Mesenchymal stem cell (in vitro differentiated cells and primary cell): ENCODE data around the gene SLC25A23.
"Not testable (repeated sequence)": the region's sequence is repeated elsewhere in the genome, so short reads cannot be mapped to it uniquely, and the experiment has no call there.

Source experiments
- DNase-seq: peaks from one replicate; pipeline ENCODE4 v3.0.0-alpha.2; 2013
- H2AFZ ChIP-seq: one replicate; pipeline ENCODE4 v1.6.1; 2013; ENCODE audit warnings: low read depth, mild to moderate bottlenecking, control low read depth, inconsistent platforms, low read length, moderate library complexity
- H2AK5ac ChIP-seq: 2 replicates; pipeline ENCODE4 v1.6.1; 2013; ENCODE audit warnings: low read length, moderate library complexity, mild to moderate bottlenecking, inconsistent platforms; ENCODE audit not compliant: severe bottlenecking
- H2BK120ac ChIP-seq: one replicate; pipeline ENCODE4 v1.6.1; 2013; ENCODE audit warnings: low read depth, mild to moderate bottlenecking, inconsistent platforms, low read length, moderate library complexity
- H2BK12ac ChIP-seq, 2 experiments: one replicate each; pipeline ENCODE4 v1.6.1; 2013; ENCODE audit warnings: inconsistent platforms in 2 of 2, low read length in 2 of 2, mild to moderate bottlenecking in 2 of 2, moderate library complexity in 2 of 2, control low read depth in 1 of 2
- H2BK15ac ChIP-seq: one replicate; pipeline ENCODE4 v1.6.1; 2013; ENCODE audit warnings: mild to moderate bottlenecking, low read depth, inconsistent platforms; ENCODE audit not compliant: poor library complexity, severe bottlenecking
- H2BK5ac ChIP-seq: 2 replicates; pipeline ENCODE4 v1.6.1; 2013; ENCODE audit warnings: low read depth, mild to moderate bottlenecking, low read length, control low read depth, inconsistent platforms; ENCODE audit not compliant: poor library complexity, severe bottlenecking
- H3K14ac ChIP-seq, 2 experiments: one replicate each; pipeline ENCODE4 v1.6.1; 2013; ENCODE audit warnings: inconsistent platforms in 2 of 2, low read length in 2 of 2, control low read depth in 1 of 2, mild to moderate bottlenecking in 1 of 2, moderate library complexity in 1 of 2
- H3K18ac ChIP-seq, 2 experiments: one replicate each; pipeline ENCODE4 v1.6.1; 2013; ENCODE audit warnings: inconsistent platforms in 2 of 2, low read length in 2 of 2, control low read depth in 1 of 2, low read depth in 1 of 2, mild to moderate bottlenecking in 1 of 2
- H3K23ac ChIP-seq, 2 experiments: one replicate each; pipeline ENCODE4 v1.6.1; 2013; ENCODE audit warnings: inconsistent platforms in 2 of 2, low read length in 2 of 2, mild to moderate bottlenecking in 2 of 2, moderate library complexity in 2 of 2, control low read depth in 1 of 2
- H3K27ac ChIP-seq: 2 replicates; pipeline ENCODE4 v1.5.1; 2013; ENCODE audit warnings: mild to moderate bottlenecking, moderate library complexity, low read length, control low read depth, inconsistent platforms; ENCODE audit not compliant: poor library complexity, severe bottlenecking
- H3K27me3 ChIP-seq, 2 experiments: 2 replicates each; pipeline versions ENCODE4 v1.6.1 to v1.7.0; 2013; ENCODE audit warnings: low read length in 2 of 2, mild to moderate bottlenecking in 2 of 2, moderate library complexity in 2 of 2, control low read depth in 1 of 2, inconsistent platforms in 1 of 2; ENCODE audit not compliant: control insufficient read depth in 1 of 2, insufficient read depth in 1 of 2
- H3K36me3 ChIP-seq, 2 experiments: 2 replicates each; pipeline versions ENCODE4 v1.6.1 to v1.7.0; 2013; ENCODE audit warnings: low read length in 2 of 2, control low read depth in 1 of 2, inconsistent platforms in 1 of 2, low read depth in 1 of 2, mild to moderate bottlenecking in 1 of 2; ENCODE audit not compliant: insufficient read depth in 2 of 2, control insufficient read depth in 1 of 2
- H3K4ac ChIP-seq, 2 experiments: one replicate each; pipeline ENCODE4 v1.6.1; 2013; ENCODE audit warnings: inconsistent platforms in 2 of 2, low read length in 2 of 2, mild to moderate bottlenecking in 2 of 2, moderate library complexity in 2 of 2, control low read depth in 1 of 2, low read depth in 1 of 2
- H3K4me1 ChIP-seq: 2 replicates; pipeline ENCODE4 v1.6.1; 2013; ENCODE audit warnings: low read depth, low read length, control low read depth; ENCODE audit not compliant: control insufficient read depth, insufficient read depth
- H3K4me2 ChIP-seq: 2 replicates; pipeline ENCODE4 v1.6.1; 2013; ENCODE audit warnings: low read length, mild to moderate bottlenecking, inconsistent platforms; ENCODE audit not compliant: poor library complexity, severe bottlenecking
- H3K4me3 ChIP-seq, 2 experiments: 2 replicates each; pipeline versions ENCODE4 v1.5.1 to v1.7.0; 2013; ENCODE audit warnings: low read length in 2 of 2, mild to moderate bottlenecking in 2 of 2, control low read depth in 1 of 2, low read depth in 1 of 2; ENCODE audit not compliant: insufficient read depth in 1 of 2
- H3K79me1 ChIP-seq: replicated peaks from 2 replicates; pipeline ENCODE4 v1.6.1; 2013; ENCODE audit warnings: mild to moderate bottlenecking, control low read depth, low read length, inconsistent platforms; ENCODE audit not compliant: poor library complexity, severe bottlenecking
- H3K9ac ChIP-seq: 2 replicates; pipeline ENCODE4 v1.7.0; 2013; ENCODE audit warnings: mild to moderate bottlenecking, low read length, moderate library complexity
- H3K9me3 ChIP-seq: 2 replicates; pipeline ENCODE4 v1.7.0; 2013; ENCODE audit warnings: mild to moderate bottlenecking, low read length; ENCODE audit not compliant: control insufficient read depth
- H4K8ac ChIP-seq: one replicate; pipeline ENCODE4 v1.6.1; 2013; ENCODE audit warnings: inconsistent platforms, mild to moderate bottlenecking, low read length, moderate library complexity
- H4K91ac ChIP-seq: one replicate; pipeline ENCODE4 v1.6.1; 2013; ENCODE audit warnings: mild to moderate bottlenecking, low read length, inconsistent platforms
- WGBS: methylation state at CpG from one replicate; pipeline ENCODE4 v1.1.7; 2013; ENCODE audit warnings: mixed read lengths; 5-methylcytosine and 5-hydroxymethylcytosine counted together

Gene SLC25A23

DNA sequence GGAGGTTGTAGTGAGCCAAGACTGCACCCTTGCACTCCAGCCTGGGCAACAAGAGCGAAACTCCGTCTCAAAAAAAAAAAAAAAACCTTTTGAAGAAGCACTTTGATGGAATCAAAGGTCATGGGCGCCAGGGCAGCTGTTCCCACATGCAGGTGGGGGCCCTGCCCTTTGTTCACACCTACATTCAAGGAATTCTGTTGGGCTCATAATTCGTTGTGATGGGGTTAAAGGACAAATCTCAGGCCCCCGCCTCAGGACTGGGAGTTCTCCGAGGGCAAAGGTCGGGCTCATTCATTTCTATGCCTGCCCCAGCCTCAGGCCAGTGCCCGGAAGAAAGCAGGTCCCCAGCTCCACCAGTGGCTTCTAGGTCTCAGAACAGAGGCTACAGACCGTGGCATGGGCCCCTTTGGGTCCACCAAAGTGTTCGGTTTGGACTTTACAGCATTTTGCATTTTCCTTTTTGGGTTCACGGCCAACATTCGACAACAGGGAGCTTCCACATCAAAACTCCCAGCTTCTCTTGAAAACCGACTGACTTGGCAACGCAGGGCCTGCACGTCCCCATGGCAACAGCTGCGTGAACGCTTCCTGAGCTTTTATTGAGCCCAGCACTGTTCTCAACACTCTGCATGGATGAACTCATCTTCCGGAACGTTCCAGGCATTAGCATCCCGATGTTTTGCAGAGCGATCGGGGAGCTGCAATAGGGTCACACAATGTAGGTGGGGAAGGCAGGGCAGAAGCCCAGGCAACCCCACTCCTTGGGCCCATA is 56.6 kb downstream of the SLC25A23 start:
- DNase-seq = no peak

DNA sequence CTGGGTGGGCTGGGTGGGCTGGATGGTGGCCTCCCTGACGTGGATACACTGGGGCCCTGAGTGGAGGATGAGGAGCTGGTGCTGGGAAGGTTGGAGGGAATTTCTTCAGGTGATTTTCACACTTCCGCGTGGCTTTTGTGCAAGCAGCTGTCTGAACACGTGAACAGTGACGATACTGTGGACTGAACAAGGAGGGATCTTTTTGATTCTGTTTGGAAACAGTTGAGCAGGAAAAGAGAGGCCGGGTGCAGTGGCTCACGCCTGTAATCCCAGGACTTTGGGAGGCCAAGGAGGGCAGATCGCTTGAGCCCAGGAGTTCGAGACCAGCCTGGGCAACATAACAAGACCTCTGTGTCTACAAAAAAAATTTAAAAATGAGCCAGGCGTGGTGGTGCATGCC is 57.5 kb downstream of the SLC25A23 start:
- no peak overlapping the region for H2BK15ac ChIP-seq
- no peak overlapping the region for H2AK5ac ChIP-seq
- no peak overlapping the region for H3K18ac ChIP-seq
- no peak overlapping the region for H2AFZ ChIP-seq
- no peak overlapping the region for H3K4me2 ChIP-seq
- 83% methylated on average over 10 of the region's 10 CpGs for WGBS
- H3K79me1 ChIP-seq = no peaks in the 10 kb centered on the region
- H2BK120ac ChIP-seq = no peak overlapping the region
- H3K4me3 ChIP-seq = no peak overlapping the region
- H3K23ac ChIP-seq = no peak overlapping the region
- H2BK12ac ChIP-seq = no peak overlapping the region
- DNase-seq = no peak
- no peak overlapping the region for H3K27ac ChIP-seq
- H4K91ac ChIP-seq = no peak overlapping the region
- H3K36me3 ChIP-seq = no peaks in the 10 kb centered on the region
- no peak overlapping the region for H4K8ac ChIP-seq
- no peaks in the 10 kb centered on the region for H3K9me3 ChIP-seq
- H3K27me3 ChIP-seq = no peaks in the 10 kb centered on the region
- no peak overlapping the region for H3K14ac ChIP-seq
- no peak overlapping the region for H2BK5ac ChIP-seq
- no peaks in the 10 kb centered on the region for H3K4me1 ChIP-seq
- no peak overlapping the region for H3K9ac ChIP-seq
- no peak overlapping the region for H3K4ac ChIP-seq

More for the DNA sequence above, 56.6 kb downstream of the SLC25A23 start:
- Histone ChIP-seq H2BK120ac (no peak overlapping the region), H3K36me3 (no peaks in the 10 kb centered on the region), H3K27ac (no peak overlapping the region), H3K4me1 (no peaks in the 10 kb centered on the region), H3K9me3 (no peaks in the 10 kb centered on the region), H3K18ac (no peak overlapping the region), H2BK5ac (no peak overlapping the region), H3K27me3 (no peaks in the 10 kb centered on the region), H3K9ac (peak overlapping the region; percentile 43), H2AFZ (no peak overlapping the region), H4K8ac (no peak overlapping the region), H3K14ac (no peak overlapping the region), H3K4me3 (no peak overlapping the region), H2BK12ac (no peak overlapping the region), H4K91ac (no peak overlapping the region), H2AK5ac (no peak overlapping the region), H3K4ac (no peak overlapping the region), H3K4me2 (no peak overlapping the region), H2BK15ac (no peak overlapping the region), H3K79me1 (no peaks in the 10 kb centered on the region), H3K23ac (no peak overlapping the region)
- 78% methylated on average over 22 of the region's 22 CpGs for WGBS

DNA sequence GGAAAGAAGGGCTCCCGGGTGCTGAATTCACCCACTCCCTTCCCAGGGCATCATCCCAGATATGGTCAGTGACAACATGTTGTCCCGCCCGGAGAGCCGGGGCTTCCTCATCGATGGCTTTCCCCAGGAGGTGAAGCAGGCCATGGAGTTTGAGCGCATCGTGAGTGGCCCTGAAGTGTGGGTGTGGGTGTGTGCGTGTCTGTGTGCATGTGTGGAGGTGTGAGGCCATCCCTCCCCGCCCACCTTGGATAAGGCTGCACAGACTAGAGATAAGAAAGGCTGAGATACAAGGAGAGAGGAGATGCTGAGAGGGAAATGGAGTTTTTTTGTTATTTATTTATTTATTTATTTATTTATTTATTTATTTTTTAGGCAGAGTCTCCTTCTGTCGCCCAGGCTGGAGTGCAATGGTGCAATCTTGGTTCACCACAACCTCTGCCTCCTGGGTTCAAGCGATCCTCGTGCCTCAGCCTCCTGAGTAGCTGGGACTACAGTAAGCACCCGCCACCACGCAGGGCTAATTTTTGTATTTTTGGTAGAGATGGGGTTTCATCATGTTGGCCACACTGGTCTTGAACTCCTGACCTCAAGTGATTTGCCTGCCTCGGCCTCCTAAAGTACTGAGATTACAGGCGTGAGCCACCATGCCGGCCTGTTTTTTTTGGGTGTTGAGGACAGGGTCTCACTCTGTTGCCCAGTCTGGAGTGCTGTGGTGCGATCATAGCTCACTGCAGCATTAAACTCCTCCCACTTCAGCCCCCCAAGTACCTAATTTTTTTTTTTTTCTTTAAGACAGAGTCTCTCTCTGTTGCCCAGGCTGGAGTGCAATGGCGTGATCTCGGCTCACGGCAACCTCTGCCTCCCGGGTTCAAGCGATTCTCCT is 59.3 kb downstream of the SLC25A23 start:
- 96% methylated on average over 23 of the region's 23 CpGs for WGBS
- not testable (repeated sequence) for H2BK120ac ChIP-seq, H2BK12ac ChIP-seq, H2AFZ ChIP-seq, H3K14ac ChIP-seq, H3K27me3 ChIP-seq, H3K4ac ChIP-seq, H3K23ac ChIP-seq, DNase-seq, H3K4me2 ChIP-seq, H3K9ac ChIP-seq, H4K8ac ChIP-seq, H3K79me1 ChIP-seq, H3K4me3 ChIP-seq, H2BK15ac ChIP-seq, H3K9me3 ChIP-seq, H2AK5ac ChIP-seq, H3K27ac ChIP-seq, H3K18ac ChIP-seq, H3K4me1 ChIP-seq, H2BK5ac ChIP-seq, H4K91ac ChIP-seq, H3K36me3 ChIP-seq

DNA sequence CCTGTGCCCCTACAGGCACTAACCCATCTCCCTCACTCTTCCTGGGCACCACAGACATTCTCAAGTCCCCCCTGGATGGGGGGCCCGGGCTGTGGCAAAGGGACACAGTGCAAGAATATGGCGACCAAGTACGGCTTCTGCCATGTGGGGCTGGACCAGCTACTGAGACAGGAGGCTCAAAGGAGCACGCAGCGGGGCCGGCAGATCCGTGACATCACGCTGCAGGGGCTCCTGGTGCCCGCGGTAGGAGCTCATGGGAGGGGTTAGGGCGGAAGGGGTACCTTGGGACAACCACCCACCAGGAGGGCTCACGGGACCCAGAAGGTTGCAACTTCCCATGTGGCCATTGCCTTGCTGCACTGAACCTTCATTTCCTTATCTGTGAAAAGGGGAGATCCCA is 63.3 kb downstream of the SLC25A23 start:
- H2BK15ac ChIP-seq = peak overlapping the region; percentile 50

More for the DNA sequence above, 63.3 kb downstream of the SLC25A23 start:
- Histone ChIP-seq H3K4me2 (no peak overlapping the region), H3K27ac (no peak overlapping the region), H2BK12ac (peak overlapping the region in 1 of 2 experiments; percentile 55), H3K4ac (no peak overlapping the region), H3K79me1 (peaks cover 10% of the 10 kb centered on the region), H3K27me3 (no peaks in the 10 kb centered on the region), H2BK120ac (no peak overlapping the region), H2AK5ac (no peak overlapping the region), H3K4me1 (peaks cover 8% of the 10 kb centered on the region), H3K4me3 (no peak overlapping the region), H2AFZ (no peak overlapping the region), H4K8ac (no peak overlapping the region), H2BK5ac (no peak overlapping the region), H3K9ac (no peak overlapping the region), H3K14ac (no peak overlapping the region), H3K18ac (peak overlapping the region in 1 of 2 experiments; percentile 42), H3K36me3 (peaks cover 3 to 4% of the 10 kb centered on the region in 2 experiments), H4K91ac (no peak overlapping the region), H3K9me3 (no peaks in the 10 kb centered on the region), H3K23ac (no peak overlapping the region)
- no peak for DNase-seq
- WGBS = 92% methylated on average over 12 of the region's 12 CpGs
